HCT116 (cell line): ENCODE measurements around the gene SLC17A8. TPM values are rescaled to one million over a fixed set of nuclear protein-coding genes. Genes with fewer than 3 reads are reported as not detected.

Experiments
- ATAC-seq: fragments of 200-7000 bp; cut with Tn5 transposase; 2 replicates; pipeline ENCODE4 v1.9.1; 2020; ENCODE audit warnings: mild to moderate bottlenecking, moderate library complexity
- BruUV-seq: library from RNA; stranded (reverse); fragments of 400-500 nt; replicated peaks from 2 replicates; lab custom pipeline; 2021; lab: Mats Ljungman, UMichigan
- CTCF ChIA-PET: fragments of 300-600 bp; sonication (Branson Sonifier 250); formaldehyde crosslinking; loops from one replicate; lab custom pipeline; 2021; ENCODE audit warnings: antibody characterized with exemption; lab: Charles Lee
- POLR2A ChIA-PET: fragments of 300-600, 350-600 bp; sonication (Branson Sonifier 250); formaldehyde crosslinking; loops from one replicate; lab custom pipeline; 2021; ENCODE audit warnings: antibody characterized with exemption; lab: Charles Lee
- RAD21 ChIA-PET, 2 experiments: fragments of 300-600 bp; sonication (Branson Sonifier 250); formaldehyde crosslinking; loops; one replicate each; lab custom pipeline; 2023; ENCODE audit warnings: low total read pairs in 2 of 2; ENCODE audit not compliant: uncharacterized antibody in 2 of 2, unreplicated experiment in 2 of 2, low non-redundant PET in 1 of 2; lab: Charles Lee
- DNase-seq: peaks from one replicate; pipeline ENCODE4 v3.0.0-alpha.2; 2010; ENCODE audit warnings: low read depth, low spot score
- H2AFZ ChIP-seq: fragments of 200-600 bp; shearing (Covaris generic), sonication (generic); 2 replicates; pipeline ENCODE4 v1.6.1; 2017; ENCODE audit warnings: low read depth, mixed run types, mixed read lengths, antibody characterized with exemption, low read length; ENCODE audit not compliant: poor library complexity, severe bottlenecking
- H3K27ac ChIP-seq: 2 replicates; pipeline ENCODE4 v1.5.1; 2012; ENCODE audit warnings: low read depth, low read length
- H3K27me3 ChIP-seq: fragments of 200-600 bp; sonication (generic); 2 replicates; pipeline ENCODE4 v1.6.1; 2016; ENCODE audit warnings: mixed run types, low read length, mixed read lengths; ENCODE audit not compliant: insufficient read depth
- H3K36me3 ChIP-seq, 2 experiments: fragments of 200-500 bp in 1 of 2; fragments of 200-600 bp in 1 of 2; sonication (Bioruptor generic) in 1 of 2; sonication (generic) in 1 of 2; 2 replicates each; pipeline versions ENCODE4 v1.5.1 to v1.6.1; 2014 to 2016; ENCODE audit warnings: low read length in 2 of 2, inconsistent platforms in 1 of 2, mixed read lengths in 1 of 2, mixed run types in 1 of 2; ENCODE audit not compliant: insufficient read depth in 2 of 2, control insufficient read depth in 1 of 2
- H3K4me1 ChIP-seq, 2 experiments: fragments of 200-600 bp in 1 of 2; sonication (generic) in 1 of 2; 2 replicates each; pipeline versions ENCODE4 v1.5.1 to v1.6.1; 2012 to 2017; ENCODE audit warnings: low read length in 2 of 2, inconsistent platforms in 1 of 2, mild to moderate bottlenecking in 1 of 2, mixed read lengths in 1 of 2, mixed run types in 1 of 2, moderate library complexity in 1 of 2; ENCODE audit not compliant: insufficient read depth in 2 of 2, control insufficient read depth in 1 of 2
- H3K4me2 ChIP-seq: fragments of 200-600 bp; sonication (generic); 2 replicates; pipeline ENCODE4 v1.6.1; 2017; ENCODE audit warnings: mixed run types, low read length, mixed read lengths
- H3K4me3 ChIP-seq, 2 experiments: fragments of 200-600 bp in 1 of 2; sonication (generic) in 1 of 2; replicated peaks in 1 of 2; 2 replicates each; pipeline ENCODE4 v1.5.1; 2011 to 2016; ENCODE audit warnings: low read length in 2 of 2, control low read depth in 1 of 2, low read depth in 1 of 2, mild to moderate bottlenecking in 1 of 2, mixed read lengths in 1 of 2, mixed run types in 1 of 2
- H3K79me2 ChIP-seq: fragments of 200-600 bp; sonication (generic); 2 replicates; pipeline ENCODE4 v1.6.1; 2017; ENCODE audit warnings: mild to moderate bottlenecking, mixed run types, low read length, moderate library complexity, mixed read lengths; ENCODE audit not compliant: insufficient read depth
- H3K9ac ChIP-seq: fragments of 200-600 bp; sonication (generic); 2 replicates; pipeline ENCODE4 v1.6.1; 2016; ENCODE audit warnings: low read length, mixed read lengths
- H3K9me2 ChIP-seq: fragments of 200-600 bp; sonication (generic), shearing (Covaris generic); 2 replicates; pipeline ENCODE4 v1.6.1; 2017; ENCODE audit warnings: mixed run types, mild to moderate bottlenecking, moderate library complexity; ENCODE audit not compliant: insufficient read depth
- H3K9me3 ChIP-seq, 2 experiments: fragments of 200-500 bp in 1 of 2; fragments of 200-600 bp in 1 of 2; sonication (Bioruptor generic) in 1 of 2; sonication (generic) in 1 of 2; 2 replicates each; pipeline ENCODE4 v1.6.1; 2014 to 2017; ENCODE audit warnings: low read length in 2 of 2, mixed read lengths in 2 of 2, inconsistent platforms in 1 of 2, low read depth in 1 of 2, mild to moderate bottlenecking in 1 of 2, mixed run types in 1 of 2, moderate library complexity in 1 of 2; ENCODE audit not compliant: control insufficient read depth in 1 of 2, insufficient read depth in 1 of 2
- H4K20me1 ChIP-seq: fragments of 200-600 bp; sonication (generic), shearing (Covaris generic); 2 replicates; pipeline ENCODE4 v1.6.1; 2017; ENCODE audit warnings: mixed run types, mild to moderate bottlenecking, moderate library complexity; ENCODE audit not compliant: insufficient read depth
- ATF3 ChIP-seq: IDR thresholded peaks from 2 replicates; pipeline ENCODE4 v1.6.1; 2012
- CBX3 ChIP-seq: IDR thresholded peaks from 2 replicates; pipeline ENCODE4 v1.6.1; 2012; ENCODE audit warnings: low read depth
- CEBPB ChIP-seq: IDR thresholded peaks from 2 replicates; pipeline ENCODE4 v1.6.1; 2012; ENCODE audit warnings: low read depth
- CTCF ChIP-seq, 3 experiments: fragments of 200-600 bp in 1 of 3; sonication (generic) in 1 of 3; IDR thresholded peaks in 2 of 3; conservative IDR thresholded peaks in 1 of 3; 2 replicates each; pipeline ENCODE4 v1.5.1; 2012 to 2017; ENCODE audit warnings: low read depth in 2 of 3, low read length in 2 of 3, antibody characterized with exemption in 1 of 3, borderline replicate concordance in 1 of 3, control low read depth in 1 of 3, mild to moderate bottlenecking in 1 of 3, mixed read lengths in 1 of 3, mixed run types in 1 of 3, moderate library complexity in 1 of 3; ENCODE audit not compliant: insufficient read depth in 1 of 3
- ELF1 ChIP-seq: IDR thresholded peaks from 2 replicates; pipeline ENCODE4 v1.6.1; 2012; ENCODE audit warnings: low read depth, borderline replicate concordance
- EZH2 ChIP-seq: fragments of 200-600 bp; sonication (generic); IDR thresholded peaks from 2 replicates; pipeline ENCODE4 v1.6.1; 2017; ENCODE audit warnings: antibody characterized with exemption, mixed run types
- EZH2phosphoT487 ChIP-seq: fragments of 200-600 bp; IDR thresholded peaks from 2 replicates; pipeline ENCODE4 v1.6.1; 2018; ENCODE audit warnings: antibody characterized with exemption, borderline replicate concordance
- FOSL1 ChIP-seq: IDR thresholded peaks from 2 replicates; pipeline ENCODE4 v1.6.1; 2012; ENCODE audit warnings: low read depth
- JUND ChIP-seq: IDR thresholded peaks from 2 replicates; pipeline ENCODE4 v1.6.1; 2012
- MAX ChIP-seq: IDR thresholded peaks from 2 replicates; pipeline ENCODE4 v1.6.1; 2012
- POLR2A ChIP-seq: IDR thresholded peaks from 2 replicates; pipeline ENCODE4 v1.7.0; 2011; ENCODE audit warnings: borderline replicate concordance; ENCODE audit not compliant: insufficient read depth, insufficient read length; ENCODE audit errors: extremely low read depth
- POLR2AphosphoS5 ChIP-seq: IDR thresholded peaks from 2 replicates; pipeline ENCODE4 v1.6.1; 2011; ENCODE audit warnings: mild to moderate bottlenecking, low read depth, low read length, moderate library complexity
- REST ChIP-seq: IDR thresholded peaks from 2 replicates; pipeline ENCODE4 v1.6.1; 2012; ENCODE audit warnings: low read depth
- SIN3A ChIP-seq: IDR thresholded peaks from 2 replicates; pipeline ENCODE4 v1.6.1; 2012; ENCODE audit warnings: low read depth
- SRF ChIP-seq: IDR thresholded peaks from 2 replicates; pipeline ENCODE4 v1.6.1; 2012; ENCODE audit warnings: low read depth
- TCF7L2 ChIP-seq: IDR thresholded peaks from 2 replicates; pipeline ENCODE4 v1.7.0; 2011; ENCODE audit warnings: borderline replicate concordance, inconsistent platforms; ENCODE audit not compliant: insufficient read depth, insufficient read length; ENCODE audit errors: extremely low read depth
- YY1 ChIP-seq: IDR thresholded peaks from 2 replicates; pipeline ENCODE4 v1.6.1; 2011; ENCODE audit warnings: low read length, low read depth, moderate library complexity, mild to moderate bottlenecking; ENCODE audit not compliant: insufficient replicate concordance; ENCODE audit errors: extremely low read depth
- ZFX ChIP-seq: fragments of 450-650 bp; IDR thresholded peaks from 2 replicates; pipeline ENCODE4 v1.6.1; 2017
- intact Hi-C: fragments of 100-400 bp; cut with micrococcal nuclease; formaldehyde crosslinking; loops from 2 replicates; pipeline ENCODE4 v1.10.0; 2022
- total RNA-seq: library from RNA; stranded (reverse); gene quantifications from one replicate; pipeline ENCODE4 v1.2.1, GENCODE V29; 2021; ENCODE audit not compliant: unreplicated experiment

SLC17A8 gene
- total RNA-seq, 1 experiment from 2014 or later, result not detected

GRCh38 chr12:100461330-100461973 is 104.6 kb downstream of the SLC17A8 start:
- POLR2A ChIA-PET, result no interaction called here
- RAD21 ChIA-PET, result no interaction called here
- ATAC-seq, result no peak

More at GRCh38 chr12:100461330-100461973, 104.6 kb downstream of the SLC17A8 start:
- Histone ChIP-seq H3K4me2 (no peak overlapping the region), H3K9ac (no peak overlapping the region), H3K27me3 (0 out of 2 replicates have a peak, but pooled peaks cover 5% of the 10 kb centered on the region), H4K20me1 (no peaks in the 10 kb centered on the region), H3K9me2 (no peaks in the 10 kb centered on the region), H3K4me1 (no peaks in the 10 kb centered on the region), H3K4me3 (no peak overlapping the region), H3K79me2 (no peaks in the 10 kb centered on the region), H3K27ac (no peak overlapping the region), H3K36me3 (no peaks in the 10 kb centered on the region), H2AFZ (no peak overlapping the region), H3K9me3 (no peaks in the 10 kb centered on the region)
- no peak for DNase-seq
- TF ChIP-seq ELF1 (no peak), CBX3 (no peak), FOSL1 (no peak), POLR2A (no peak), EZH2 (no peak), JUND (no peak), YY1 (no peak), POLR2AphosphoS5 (no peak), SIN3A (no peak), MAX (no peak), SRF (no peak), EZH2phosphoT487 (no peak), CEBPB (no peak), CTCF (IDR thresholded peaks at IDR 0.05 in 2 of 3, conservative IDR thresholded peaks at IDR 0.05 in 1 of 3; ENCODE audit: borderline replicate concordance in 1 of 3, insufficient read depth in 1 of 3, low read depth in 2 of 3, low read length in 2 of 3) (no peak), REST (no peak), ATF3 (no peak), TCF7L2 (no peak), ZFX (no peak)
- intact Hi-C loops, result no loop called here
- CTCF ChIA-PET, result no interaction called here
- BruUV-seq, result no TSS peak
